HEK293 (cell line): ENCODE data around the gene PDZRN4.

Source experiments
- CTCF ChIA-PET: fragments of 350-600 bp; formaldehyde crosslinking; extraction: SDS; loops from one replicate; lab custom pipeline; 2021; ENCODE audit warnings: antibody characterized with exemption; lab: Yijun Ruan, JAX
- POLR2A ChIA-PET: fragments of 300-600 bp; formaldehyde crosslinking; extraction: SDS; loops from one replicate; lab custom pipeline; 2020; ENCODE audit warnings: antibody characterized with exemption, inconsistent platforms; lab: Yijun Ruan, JAX
- H3K27ac ChIP-seq: fragments of 200-500 bp; sonication (Bioruptor generic); 2 replicates; pipeline ENCODE4 v1.5.1; 2014; ENCODE audit warnings: low read depth, low read length, control low read depth, inconsistent platforms; ENCODE audit errors: extremely low read depth
- H3K36me3 ChIP-seq, 2 experiments: fragments of 200-500 bp in 1 of 2; sonication (Bioruptor generic) in 1 of 2; 1 replicate in 1 of 2; 2 replicates in 1 of 2; pipeline ENCODE4 v1.5.1; 2014 to 2017; ENCODE audit warnings: inconsistent platforms in 2 of 2, low read length in 2 of 2; ENCODE audit not compliant: control insufficient read depth in 2 of 2, insufficient read depth in 1 of 2
- H3K4me1 ChIP-seq: fragments of 200-500 bp; sonication (Bioruptor generic); 2 replicates; pipeline ENCODE4 v1.5.1; 2014; ENCODE audit warnings: mild to moderate bottlenecking, low read length, inconsistent platforms; ENCODE audit not compliant: control insufficient read depth, insufficient read depth
- H3K4me3 ChIP-seq: 2 replicates; pipeline ENCODE4 v1.5.1; 2011; ENCODE audit warnings: low read depth, mild to moderate bottlenecking, control low read depth, low read length, moderate library complexity
- H3K9me3 ChIP-seq: fragments of 200-500 bp; sonication (Bioruptor generic); 2 replicates; pipeline ENCODE4 v1.5.1; 2014; ENCODE audit warnings: low read depth, low read length, inconsistent platforms; ENCODE audit not compliant: control insufficient read depth, insufficient read depth
- ELK4 ChIP-seq: IDR thresholded peaks from 2 replicates; pipeline ENCODE4 v1.6.1; 2011; ENCODE audit warnings: mild to moderate bottlenecking, low read depth, low read length, borderline replicate concordance
- INSM2 ChIP-seq: fragments of 450-650 bp; formaldehyde crosslinking; IDR thresholded peaks from 2 replicates; pipeline ENCODE4 v1.5.1; 2016; ENCODE audit warnings: missing biosample characterization, missing genetic modification characterization
- SCRT2 ChIP-seq: fragments of 450-650 bp; formaldehyde crosslinking; IDR thresholded peaks from 2 replicates; pipeline ENCODE4 v1.5.1; 2016; ENCODE audit warnings: missing biosample characterization, missing genetic modification characterization
- TCF7L2 ChIP-seq: IDR thresholded peaks from 2 replicates; pipeline ENCODE4 v1.6.1; 2011; ENCODE audit warnings: low read depth, mild to moderate bottlenecking, inconsistent platforms, low read length, moderate library complexity, borderline replicate concordance
- YY2 ChIP-seq: fragments of 450-650 bp; formaldehyde crosslinking; IDR thresholded peaks from 2 replicates; pipeline ENCODE4 v1.5.1; 2016; ENCODE audit warnings: missing biosample characterization, missing genetic modification characterization
- ZBTB7A ChIP-seq: fragments of 450-650 bp; formaldehyde crosslinking; IDR thresholded peaks from 2 replicates; pipeline ENCODE4 v1.5.1; 2016; ENCODE audit warnings: low read depth, missing biosample characterization, missing genetic modification characterization
- ZNF155 ChIP-seq: fragments of 450-650 bp; formaldehyde crosslinking; IDR thresholded peaks from 2 replicates; pipeline ENCODE4 v1.5.1; 2016; ENCODE audit warnings: missing biosample characterization, missing genetic modification characterization
- ZNF184 ChIP-seq: fragments of 450-650 bp; IDR thresholded peaks from 2 replicates; pipeline ENCODE4 v1.5.1; 2018; ENCODE audit warnings: missing biosample characterization, mild to moderate bottlenecking, missing genetic modification characterization
- ZNF335 ChIP-seq: fragments of 450-650 bp; formaldehyde crosslinking; conservative IDR thresholded peaks from 2 replicates; pipeline ENCODE4 v1.5.1; 2016; ENCODE audit warnings: missing biosample characterization, missing genetic modification characterization
- ZNF558 ChIP-seq: fragments of 450-650 bp; formaldehyde crosslinking; IDR thresholded peaks from 2 replicates; pipeline ENCODE4 v1.5.1; 2016; ENCODE audit warnings: missing biosample characterization, missing genetic modification characterization
- ZNF560 ChIP-seq: fragments of 450-650 bp; formaldehyde crosslinking; IDR thresholded peaks from 2 replicates; pipeline ENCODE4 v1.5.1; 2017; ENCODE audit warnings: missing biosample characterization, missing genetic modification characterization, borderline replicate concordance
- ZNF600 ChIP-seq: fragments of 450-650 bp; formaldehyde crosslinking; IDR thresholded peaks from 2 replicates; pipeline ENCODE4 v1.5.1; 2016; ENCODE audit warnings: missing biosample characterization, missing genetic modification characterization
- ZNF747 ChIP-seq: fragments of 450-650 bp; formaldehyde crosslinking; IDR thresholded peaks from 2 replicates; pipeline ENCODE4 v1.5.1; 2016; ENCODE audit warnings: missing biosample characterization, missing genetic modification characterization
- ZNF76 ChIP-seq: fragments of 450-650 bp; formaldehyde crosslinking; IDR thresholded peaks from 2 replicates; pipeline ENCODE4; 2016; ENCODE audit warnings: low read depth, missing biosample characterization, missing genetic modification characterization, borderline replicate concordance
- ZSCAN4 ChIP-seq: fragments of 450-650 bp; formaldehyde crosslinking; IDR thresholded peaks from 2 replicates; pipeline ENCODE4 v1.5.1; 2017; ENCODE audit warnings: missing biosample characterization, missing genetic modification characterization
- TF ChIP-seq, protein P1 (sequence below): fragments of 450-650 bp; formaldehyde crosslinking; IDR thresholded peaks from 2 replicates; pipeline ENCODE4 v1.5.1; 2017; ENCODE audit warnings: missing biosample characterization, missing genetic modification characterization
- TF ChIP-seq, protein P2 (sequence below): fragments of 450-650 bp; formaldehyde crosslinking; conservative IDR thresholded peaks from 2 replicates; pipeline ENCODE4 v1.5.1; 2016; ENCODE audit warnings: low read depth, missing biosample characterization, missing genetic modification characterization
- TF ChIP-seq, protein P3 (sequence below): fragments of 450-650 bp; formaldehyde crosslinking; IDR thresholded peaks from 2 replicates; pipeline ENCODE4 v1.5.1; 2016; ENCODE audit warnings: missing biosample characterization, missing genetic modification characterization

Gene PDZRN4

GRCh38 chr12:41293461-41293860, 105.3 kb downstream of the PDZRN4 start (continued):
- no peak for TF ChIP-seq ZNF155
- TF ChIP-seq, all 188 proteins: peak for 0

- H3K36me3 ChIP-seq, result no peaks in the 10 kb centered on the region
- TF ChIP-seq, protein P1, sequence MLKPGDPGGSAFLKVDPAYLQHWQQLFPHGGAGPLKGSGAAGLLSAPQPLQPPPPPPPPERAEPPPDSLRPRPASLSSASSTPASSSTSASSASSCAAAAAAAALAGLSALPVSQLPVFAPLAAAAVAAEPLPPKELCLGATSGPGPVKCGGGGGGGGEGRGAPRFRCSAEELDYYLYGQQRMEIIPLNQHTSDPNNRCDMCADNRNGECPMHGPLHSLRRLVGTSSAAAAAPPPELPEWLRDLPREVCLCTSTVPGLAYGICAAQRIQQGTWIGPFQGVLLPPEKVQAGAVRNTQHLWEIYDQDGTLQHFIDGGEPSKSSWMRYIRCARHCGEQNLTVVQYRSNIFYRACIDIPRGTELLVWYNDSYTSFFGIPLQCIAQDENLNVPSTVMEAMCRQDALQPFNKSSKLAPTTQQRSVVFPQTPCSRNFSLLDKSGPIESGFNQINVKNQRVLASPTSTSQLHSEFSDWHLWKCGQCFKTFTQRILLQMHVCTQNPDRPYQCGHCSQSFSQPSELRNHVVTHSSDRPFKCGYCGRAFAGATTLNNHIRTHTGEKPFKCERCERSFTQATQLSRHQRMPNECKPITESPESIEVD, result peak; percentile 84
- TF ChIP-seq ZSCAN4 (tag by site-specific recombination) (0 out of 2 replicates have a peak, but pooled peaks have one; percentile 23), SCRT2 (tag by site-specific recombination) (peak; percentile 77), YY2 (tag by site-specific recombination) (no peak), ZNF600 (tag by site-specific recombination) (no peak), TCF7L2 (no peak), ZNF335 (no peak)
- TF ChIP-seq, all 188 proteins: peak for 3
- CTCF ChIA-PET, result no interaction called here
- H3K4me3 ChIP-seq, result no peak overlapping the region
- POLR2A ChIA-PET, result no interaction called here
- H3K4me1 ChIP-seq, result peaks cover 15% of the 10 kb centered on the region
- no peaks in the 10 kb centered on the region for H3K9me3 ChIP-seq
- H3K27ac ChIP-seq, result no peak overlapping the region
Measured at GRCh38 chr12:41302979-41303403, 114.9 kb downstream of the PDZRN4 start.

DNA sequence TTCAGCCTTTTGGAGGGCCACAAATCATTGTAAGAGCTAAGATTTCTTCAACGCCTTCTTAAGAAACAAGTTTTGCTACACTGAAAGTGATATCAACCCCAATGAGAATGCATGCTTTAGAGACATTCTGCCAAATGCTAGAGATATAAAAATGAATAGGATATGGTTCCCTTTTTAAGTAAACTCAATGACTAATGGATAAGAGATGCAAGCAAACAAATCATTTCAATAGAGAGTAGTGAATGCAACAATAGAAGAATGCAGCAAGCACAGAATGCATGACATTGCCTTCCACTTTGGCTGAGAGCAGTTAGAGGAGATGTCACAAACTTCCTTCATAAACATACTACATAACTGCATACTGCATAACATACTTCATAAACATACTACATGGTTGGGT, 116.4 kb downstream of the PDZRN4 start:
- no peak overlapping the region for H3K4me3 ChIP-seq
- POLR2A ChIA-PET, result no interaction called here
- H3K4me1 ChIP-seq, result peaks cover 15% of the 10 kb centered on the region
- CTCF ChIA-PET, result no interaction called here
- TF ChIP-seq, protein P2, sequence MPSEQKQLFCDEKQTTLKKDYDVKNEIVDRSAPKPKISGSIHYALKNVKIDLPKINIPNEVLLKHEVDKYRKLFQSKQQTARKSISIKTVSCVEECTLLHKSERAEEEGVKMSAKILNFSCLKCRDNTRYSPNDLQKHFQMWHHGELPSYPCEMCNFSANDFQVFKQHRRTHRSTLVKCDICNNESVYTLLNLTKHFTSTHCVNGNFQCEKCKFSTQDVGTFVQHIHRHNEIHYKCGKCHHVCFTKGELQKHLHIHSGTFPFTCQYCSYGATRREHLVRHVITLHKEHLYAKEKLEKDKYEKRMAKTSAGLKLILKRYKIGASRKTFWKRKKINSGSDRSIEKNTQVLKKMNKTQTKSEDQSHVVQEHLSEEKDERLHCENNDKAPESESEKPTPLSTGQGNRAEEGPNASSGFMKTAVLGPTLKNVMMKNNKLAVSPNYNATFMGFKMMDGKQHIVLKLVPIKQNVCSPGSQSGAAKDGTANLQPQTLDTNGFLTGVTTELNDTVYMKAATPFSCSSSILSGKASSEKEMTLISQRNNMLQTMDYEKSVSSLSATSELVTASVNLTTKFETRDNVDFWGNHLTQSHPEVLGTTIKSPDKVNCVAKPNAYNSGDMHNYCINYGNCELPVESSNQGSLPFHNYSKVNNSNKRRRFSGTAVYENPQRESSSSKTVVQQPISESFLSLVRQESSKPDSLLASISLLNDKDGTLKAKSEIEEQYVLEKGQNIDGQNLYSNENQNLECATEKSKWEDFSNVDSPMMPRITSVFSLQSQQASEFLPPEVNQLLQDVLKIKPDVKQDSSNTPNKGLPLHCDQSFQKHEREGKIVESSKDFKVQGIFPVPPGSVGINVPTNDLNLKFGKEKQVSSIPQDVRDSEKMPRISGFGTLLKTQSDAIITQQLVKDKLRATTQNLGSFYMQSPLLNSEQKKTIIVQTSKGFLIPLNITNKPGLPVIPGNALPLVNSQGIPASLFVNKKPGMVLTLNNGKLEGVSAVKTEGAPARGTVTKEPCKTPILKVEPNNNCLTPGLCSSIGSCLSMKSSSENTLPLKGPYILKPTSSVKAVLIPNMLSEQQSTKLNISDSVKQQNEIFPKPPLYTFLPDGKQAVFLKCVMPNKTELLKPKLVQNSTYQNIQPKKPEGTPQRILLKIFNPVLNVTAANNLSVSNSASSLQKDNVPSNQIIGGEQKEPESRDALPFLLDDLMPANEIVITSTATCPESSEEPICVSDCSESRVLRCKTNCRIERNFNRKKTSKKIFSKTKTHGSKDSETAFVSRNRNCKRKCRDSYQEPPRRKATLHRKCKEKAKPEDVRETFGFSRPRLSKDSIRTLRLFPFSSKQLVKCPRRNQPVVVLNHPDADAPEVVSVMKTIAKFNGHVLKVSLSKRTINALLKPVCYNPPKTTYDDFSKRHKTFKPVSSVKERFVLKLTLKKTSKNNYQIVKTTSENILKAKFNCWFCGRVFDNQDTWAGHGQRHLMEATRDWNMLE (tag by site-specific recombination), result no peak
- TF ChIP-seq ZNF747, result no peak
- TF ChIP-seq ZBTB7A, result no peak
- no peak for TF ChIP-seq ZNF558 (tag by site-specific recombination)
- no peaks in the 10 kb centered on the region for H3K9me3 ChIP-seq
- no peak overlapping the region for H3K27ac ChIP-seq
- no peaks in the 10 kb centered on the region for H3K36me3 ChIP-seq

- Histone ChIP-seq H3K36me3 (no peaks in the 10 kb centered on the region), H3K9me3 (no peaks in the 10 kb centered on the region), H3K4me3 (no peak overlapping the region), H3K4me1 (no peaks in the 10 kb centered on the region), H3K27ac (no peak overlapping the region)
- CTCF ChIA-PET, result no interaction called here
- POLR2A ChIA-PET, result no interaction called here
- TF ChIP-seq ZNF76 (tag by site-specific recombination) (no peak), ZNF184 (no peak), ELK4 (no peak), INSM2 (no peak), ZNF560 (tag by site-specific recombination) (no peak)
- TF ChIP-seq, protein P3, sequence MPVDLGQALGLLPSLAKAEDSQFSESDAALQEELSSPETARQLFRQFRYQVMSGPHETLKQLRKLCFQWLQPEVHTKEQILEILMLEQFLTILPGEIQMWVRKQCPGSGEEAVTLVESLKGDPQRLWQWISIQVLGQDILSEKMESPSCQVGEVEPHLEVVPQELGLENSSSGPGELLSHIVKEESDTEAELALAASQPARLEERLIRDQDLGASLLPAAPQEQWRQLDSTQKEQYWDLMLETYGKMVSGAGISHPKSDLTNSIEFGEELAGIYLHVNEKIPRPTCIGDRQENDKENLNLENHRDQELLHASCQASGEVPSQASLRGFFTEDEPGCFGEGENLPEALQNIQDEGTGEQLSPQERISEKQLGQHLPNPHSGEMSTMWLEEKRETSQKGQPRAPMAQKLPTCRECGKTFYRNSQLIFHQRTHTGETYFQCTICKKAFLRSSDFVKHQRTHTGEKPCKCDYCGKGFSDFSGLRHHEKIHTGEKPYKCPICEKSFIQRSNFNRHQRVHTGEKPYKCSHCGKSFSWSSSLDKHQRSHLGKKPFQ (tag by site-specific recombination), result no peak
Measured at GRCh38 chr12:41310367-41310766, 122.2 kb downstream of the PDZRN4 start.
